B cell (primary cell): ENCODE results near the gene AMH. TPM values are rescaled to one million over a fixed set of nuclear protein-coding genes. Genes with fewer than 3 reads are reported as not detected.

Experiments used
- ATAC-seq: fragments of 200-7000 bp; cut with Tn5 transposase; one replicate; pipeline ENCODE4 v1.10.0; 2021; ENCODE audit warnings: low read depth, mild to moderate bottlenecking, moderate number of reproducible peaks, moderate library complexity
- CTCF ChIA-PET: fragments of 350-600 bp; sonication (Branson Sonifier 250); formaldehyde crosslinking; loops from one replicate; lab custom pipeline; 2021; ENCODE audit warnings: antibody characterized with exemption, inconsistent platforms; lab: Charles Lee
- POLR2A ChIA-PET: fragments of 350-600 bp; sonication (Branson Sonifier 250); formaldehyde crosslinking; loops from one replicate; lab custom pipeline; 2021; ENCODE audit warnings: antibody characterized with exemption; lab: Charles Lee
- DNase-seq: peaks from one replicate; pipeline ENCODE4 v3.0.0; 2013
- H2AFZ ChIP-seq: 2 replicates; pipeline ENCODE4 v1.6.1; 2012; ENCODE audit warnings: mild to moderate bottlenecking, low read depth, low read length; ENCODE audit not compliant: insufficient read depth, poor library complexity, severe bottlenecking
- H3K27ac ChIP-seq, 2 donors: 1 replicate in 1 of 2; 2 replicates in 1 of 2; pipeline ENCODE4 v1.5.1; 2012 to 2013; ENCODE audit warnings: low read length in 2 of 2, mild to moderate bottlenecking in 2 of 2, moderate library complexity in 1 of 2
- H3K27me3 ChIP-seq, 4 experiments: fragments of 200-600 bp in 1 of 4; sonication (generic) in 1 of 4; replicated peaks in 1 of 4; 1 replicate in 2 of 4; 2 replicates in 2 of 4; pipeline versions ENCODE4 v1.6.1 to v1.7.0; 2013 to 2016; ENCODE audit warnings: low read length in 3 of 4, mild to moderate bottlenecking in 2 of 4, mixed read lengths in 1 of 4, moderate library complexity in 1 of 4; ENCODE audit not compliant: insufficient read depth in 4 of 4, control insufficient read depth in 3 of 4; ENCODE audit errors: control extremely low read depth in 1 of 4
- H3K36me3 ChIP-seq, 2 experiments: replicated peaks in 1 of 2; 1 replicate in 1 of 2; 2 replicates in 1 of 2; pipeline versions ENCODE4 v1.6.1 to v1.7.1; 2013; ENCODE audit warnings: low read length in 1 of 2; ENCODE audit not compliant: insufficient read depth in 2 of 2, control insufficient read depth in 1 of 2; ENCODE audit errors: control extremely low read depth in 1 of 2, extremely low read depth in 1 of 2
- H3K4me1 ChIP-seq, 2 donors: fragments of 200-600 bp in 1 of 2; sonication (generic) in 1 of 2; 1 replicate in 1 of 2; 2 replicates in 1 of 2; pipeline versions ENCODE4 v1.5.1 to v1.6.1; 2013 to 2017; ENCODE audit warnings: low read length in 2 of 2; ENCODE audit not compliant: control insufficient read depth in 2 of 2, insufficient read depth in 2 of 2
- H3K4me2 ChIP-seq: replicated peaks from 2 replicates; pipeline ENCODE3; 2012; ENCODE audit warnings: mild to moderate bottlenecking, low read depth, low read length; ENCODE audit not compliant: poor library complexity, severe bottlenecking
- H3K4me3 ChIP-seq, 5 experiments: fragments of 200-600 bp in 1 of 5; sonication (generic) in 1 of 5; 1 replicate in 3 of 5; 2 replicates in 2 of 5; pipeline versions ENCODE4 v1.5.1 to v1.7.0; 2011 to 2016; ENCODE audit warnings: low read length in 4 of 5, mild to moderate bottlenecking in 4 of 5, low read depth in 2 of 5, control low read depth in 1 of 5, moderate library complexity in 1 of 5; ENCODE audit not compliant: insufficient read depth in 1 of 5; ENCODE audit errors: control extremely low read depth in 1 of 5, extremely low read depth in 1 of 5
- H3K79me2 ChIP-seq: fragments of 200-600 bp; sonication (generic); one replicate; pipeline ENCODE4 v1.6.0; 2016; ENCODE audit warnings: low read length; ENCODE audit not compliant: control insufficient read depth, insufficient read depth
- H3K9ac ChIP-seq: fragments of 200-600 bp; sonication (generic); 2 replicates; pipeline ENCODE4 v1.6.1; 2017; ENCODE audit warnings: mild to moderate bottlenecking, low read length, moderate library complexity
- H3K9me3 ChIP-seq, 3 donors: one replicate each; pipeline versions ENCODE4 v1.6.1 to v1.7.1; 2013; ENCODE audit warnings: low read length in 2 of 3; ENCODE audit not compliant: control insufficient read depth in 2 of 3, insufficient read depth in 1 of 3; ENCODE audit errors: control extremely low read depth in 1 of 3
- H4K20me1 ChIP-seq: 2 replicates; pipeline ENCODE4 v1.6.0; 2012; ENCODE audit warnings: mild to moderate bottlenecking, low read length; ENCODE audit not compliant: insufficient read depth, control insufficient read depth, poor library complexity, severe bottlenecking
- H3K27ac Mint-ChIP-seq: one replicate; pipeline ENCODE4 v1.8.0; 2021; ENCODE audit warnings: mixed read lengths
- H3K27me3 Mint-ChIP-seq: one replicate; pipeline ENCODE4 v1.8.0; 2021; ENCODE audit warnings: mixed read lengths
- H3K4me1 Mint-ChIP-seq: one replicate; pipeline ENCODE4 v1.8.0; 2021; ENCODE audit warnings: mixed read lengths
- H3K4me3 Mint-ChIP-seq: one replicate; pipeline ENCODE4 v1.8.0; 2021; ENCODE audit warnings: mixed read lengths
- H3K9me3 Mint-ChIP-seq: one replicate; pipeline ENCODE4 v1.8.0; 2022; ENCODE audit warnings: mixed read lengths; ENCODE audit not compliant: insufficient read depth
- CTCF ChIP-seq: fragments of 200-600 bp; IDR thresholded peaks from one replicate; pipeline ENCODE4 v1.8.0; 2022; ENCODE audit warnings: antibody characterized with exemption, mild to moderate bottlenecking
- EZH2 ChIP-seq: IDR thresholded peaks from 2 replicates; pipeline ENCODE4 v1.6.1; 2012; ENCODE audit warnings: borderline replicate concordance, low read depth, mild to moderate bottlenecking, moderate library complexity, low read length; ENCODE audit not compliant: insufficient read depth, poor library complexity, severe bottlenecking
- WGBS: methylation state at CpG from one replicate; pipeline ENCODE4 v1.1.5; 2013; ENCODE audit warnings: missing lambda C conversion rate; ENCODE audit not compliant: insufficient coverage; 5-methylcytosine and 5-hydroxymethylcytosine counted together
- intact Hi-C: fragments of 100-400 bp; cut with micrococcal nuclease; formaldehyde crosslinking; loops from one replicate; pipeline ENCODE4 v1.10.0; 2022
- polyA plus RNA-seq: library from polyadenylated mRNA; depleted of rRNA; stranded (reverse); fragments of >200 nt; gene quantifications from 2 replicates; pipeline ENCODE4 v1.2.3, GENCODE V29; 2012
- total RNA-seq, 2 donors: library from RNA; stranded (reverse); fragments of 120-200 nt in 1 of 2; gene quantifications; 1 replicate in 1 of 2; 2 replicates in 1 of 2; pipeline versions ENCODE4 v1.2.3 to v1.2.4, GENCODE V29; 2013 to 2022

Gene AMH
- total and polyA plus RNA-seq, 2 donors (not counting 1 experiment from before 2014, with no cell fraction given), result 1.5 to 4.5 TPM

- Histone ChIP-seq H3K27ac (peak within 1 kb of the TSS; percentile 44 to 56), H3K4me3 (peak within 1 kb of the TSS in 1 of 5 experiments; percentile 10), H2AFZ (no peak within 1 kb of the TSS), H3K4me1 (peaks cover 63 to 87% of the 10 kb centered on the region in 2 donors), H3K27me3 (peaks cover 0 to 16% (median 8%) of the 10 kb centered on the region in 4 experiments), H3K79me2 (peaks cover 19% of the 10 kb centered on the region), H4K20me1 (peaks cover 5% of the 10 kb centered on the region), H3K36me3 (no peaks in the 10 kb centered on the region), H3K9ac (no peak within 1 kb of the TSS), H3K4me2 (peak within 1 kb of the TSS; percentile 70), H3K9me3 (peaks cover 0 to 17% (median 0%) of the 10 kb centered on the region in 3 donors)
- DNase-seq (peak; percentile 73), ATAC-seq (no peak)
- ChIA-PET CTCF (interaction anchor here (0.5 to 6.3 kb wide), 3 partner anchors 16 to 118 kb away, joined by 5 to 63 read pairs (median 8); no protein-coding TSS in a partner anchor), POLR2A (interaction anchor here (0.6 to 8.8 kb wide), 3 partner anchors 15 to 41 kb away, joined by 4 to 134 read pairs (median 6); no protein-coding TSS in a partner anchor)
- no peak for TF ChIP-seq EZH2
- no peak for TF ChIP-seq CTCF
- Mint-ChIP-seq H3K4me3 (peak within 1 kb of the TSS; percentile 80), H3K27ac (peak within 1 kb of the TSS; percentile 89), H3K4me1 (peaks cover 59% of the 10 kb centered on the region), H3K27me3 (no peaks in the 10 kb centered on the region), H3K9me3 (no peaks in the 10 kb centered on the region)
- intact Hi-C loops, result no loop called here
- 75% methylated on average over 19 of the region's 24 CpGs for WGBS
Observed at GRCh38 chr19:2255982-2256685, 7.0 kb downstream of the AMH start, which contains the start of gene JSRP1. JSRP1 (minus strand) TSS chr19:2256417; CDS start chr19:2255314, 1,103 bp downstream.

- Histone ChIP-seq H4K20me1 (no peaks in the 10 kb centered on the region), H3K4me1 (peaks cover 46 to 81% of the 10 kb centered on the region in 2 donors), H2AFZ (no peak overlapping the region), H3K4me2 (peak overlapping the region; percentile 23), H3K9me3 (peaks cover 0 to 18% (median 0%) of the 10 kb centered on the region in 3 donors), H3K36me3 (no peaks in the 10 kb centered on the region), H3K27ac (peak overlapping the region; percentile 61 to 86), H3K79me2 (peaks cover 36% of the 10 kb centered on the region), H3K4me3 (no peak overlapping the region), H3K9ac (no peak overlapping the region), H3K27me3 (no peaks in the 10 kb centered on the region)
- ChIA-PET CTCF (interaction anchor here (1.4 to 5.3 kb wide), 3 partner anchors 14 to 21 kb away, joined by 4 to 66 read pairs (median 5); no protein-coding TSS in a partner anchor), POLR2A (interaction anchor here (0.6 to 8.8 kb wide), 7 partner anchors 12 to 1000 kb away, joined by 3 to 134 read pairs (median 6); no protein-coding TSS in a partner anchor)
- no peaks in the 10 kb centered on the region for H3K27me3 Mint-ChIP-seq
- intact Hi-C loops, result no loop called here
- H3K9me3 Mint-ChIP-seq, result no peaks in the 10 kb centered on the region
- peaks cover 49% of the 10 kb centered on the region for H3K4me1 Mint-ChIP-seq
- peak overlapping the region; percentile 97 for H3K27ac Mint-ChIP-seq
- DNase-seq, result no peak
- TF ChIP-seq EZH2, result no peak
- no peak for TF ChIP-seq CTCF
- 89% methylated on average over 2 of the region's 5 CpGs for WGBS
- no peak for ATAC-seq
- peak overlapping the region; percentile 73 for H3K4me3 Mint-ChIP-seq
Observed at GRCh38 chr19:2259336-2259735, 10.2 kb downstream of the AMH start.
